ENCODE measurements around the gene NCR3LG1.

Gene NCR3LG1

DNA sequence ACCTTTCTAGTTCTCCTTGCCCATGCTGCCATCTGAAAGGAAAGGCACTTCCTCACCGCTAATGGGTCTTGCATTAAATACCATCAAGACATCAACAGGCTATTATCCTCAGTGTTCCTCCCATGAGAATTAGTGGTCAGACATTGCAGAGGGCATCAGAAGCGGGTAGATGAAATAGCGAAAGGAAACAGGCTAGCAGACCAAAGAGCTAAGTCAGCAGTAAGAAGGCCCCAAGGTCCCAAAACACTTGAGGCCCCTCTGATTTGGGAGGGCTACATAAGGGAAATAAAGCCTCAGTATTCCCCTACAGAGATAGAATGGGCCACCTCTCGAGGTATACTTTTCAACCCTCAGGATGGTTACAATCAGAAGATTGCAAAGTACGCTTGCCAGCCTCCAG, 23.9 kb downstream of the NCR3LG1 start:
- DNase-seq = no peak

DNA sequence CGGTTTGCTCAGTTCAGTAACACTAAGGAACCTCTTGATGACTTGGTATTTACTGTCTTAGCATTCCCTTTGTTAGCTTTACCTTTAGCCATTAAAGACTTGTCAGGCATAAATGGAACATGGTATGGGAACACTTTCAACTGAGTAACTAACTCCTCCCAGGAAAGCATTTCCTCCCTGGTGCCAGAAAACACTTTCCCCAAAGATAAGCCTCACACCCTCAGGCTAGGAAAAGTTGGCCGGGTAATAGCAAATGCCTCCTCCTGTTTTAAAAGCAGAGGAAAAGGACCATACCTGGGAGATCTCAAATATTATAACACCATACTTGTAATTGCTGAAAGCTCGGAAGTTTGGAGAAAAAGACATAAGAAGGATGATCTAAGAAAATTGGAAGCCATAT, 24.9 kb downstream of the NCR3LG1 start:
- DNase-seq = no peak

DNA sequence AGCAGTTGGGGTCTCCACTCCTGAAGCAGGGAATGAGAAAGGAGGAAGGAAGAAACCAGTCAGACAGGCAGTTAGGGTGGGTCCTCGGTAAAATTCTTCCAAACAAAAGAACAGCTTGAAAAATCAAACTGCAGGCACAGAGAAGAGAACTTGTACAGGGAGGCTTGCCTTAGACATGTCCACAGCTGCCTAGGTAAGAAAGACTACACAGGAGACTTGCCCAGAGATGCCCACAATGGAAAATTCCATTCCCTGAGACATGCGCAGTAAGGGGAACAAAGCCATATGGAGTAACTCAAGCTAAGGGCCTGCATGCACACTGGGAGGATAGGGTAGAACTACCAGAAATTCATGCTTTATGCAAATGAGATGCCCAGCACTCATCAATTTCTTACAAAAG, 27.1 kb downstream of the NCR3LG1 start:
- DNase-seq = no peak

DNA sequence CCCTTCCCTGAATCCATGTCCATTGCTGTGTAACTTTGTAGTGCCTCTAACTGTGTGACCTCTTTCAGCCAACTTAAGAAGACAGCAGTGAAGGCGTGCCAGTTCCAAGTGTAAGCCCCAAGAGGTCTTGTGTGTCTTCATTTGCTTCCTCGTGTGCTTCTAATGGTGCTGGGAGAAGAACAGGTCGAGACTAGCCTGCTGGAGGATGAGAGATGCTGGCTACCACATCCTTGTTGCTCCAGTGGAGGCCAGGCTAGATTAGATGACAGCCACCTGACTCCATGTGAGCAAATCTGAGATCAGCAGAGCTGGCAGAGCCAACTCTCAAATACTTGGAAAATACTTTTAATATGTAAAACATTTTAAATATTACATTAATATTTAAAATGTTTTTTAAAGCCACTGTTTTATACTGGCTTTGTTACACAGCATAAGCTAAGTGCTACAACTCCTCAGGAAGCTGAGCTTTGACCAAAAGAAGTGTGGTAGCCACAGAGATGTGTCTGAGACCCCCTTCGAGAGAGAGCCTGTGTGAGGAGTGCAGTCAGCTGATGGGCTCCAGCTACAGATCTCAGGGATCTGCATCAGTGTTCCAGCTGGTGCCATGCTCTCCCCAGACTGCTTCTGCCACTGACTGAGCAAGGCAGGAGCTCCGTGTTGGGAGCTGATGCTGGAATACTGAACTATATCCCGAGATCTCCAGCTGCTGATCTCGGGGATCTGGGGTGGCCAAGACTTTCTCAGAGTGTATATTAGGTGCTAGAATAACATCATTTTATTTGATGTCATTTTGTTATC, 28.0 kb downstream of the NCR3LG1 start:
- DNase-seq = no peak

DNA sequence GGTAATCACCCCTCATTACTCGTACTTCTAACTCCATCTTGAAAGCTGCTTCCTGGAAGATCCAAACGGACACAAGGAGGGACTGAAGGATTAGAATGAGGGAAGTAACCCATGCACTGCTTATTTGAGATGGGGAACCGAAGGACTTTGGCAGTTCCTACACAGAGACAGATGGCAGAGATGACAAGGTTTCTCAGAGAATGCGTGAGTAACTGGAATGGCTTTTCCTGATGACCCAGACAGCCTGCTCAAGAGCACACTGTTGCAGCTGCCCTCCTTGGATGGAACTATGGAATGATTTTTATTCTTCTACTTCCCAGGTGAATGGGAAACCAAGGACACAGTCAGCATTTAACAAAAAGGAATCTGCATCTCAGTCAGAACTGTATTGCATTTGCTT, 29.6 kb downstream of the NCR3LG1 start:
- DNase-seq = no peak

DNA sequence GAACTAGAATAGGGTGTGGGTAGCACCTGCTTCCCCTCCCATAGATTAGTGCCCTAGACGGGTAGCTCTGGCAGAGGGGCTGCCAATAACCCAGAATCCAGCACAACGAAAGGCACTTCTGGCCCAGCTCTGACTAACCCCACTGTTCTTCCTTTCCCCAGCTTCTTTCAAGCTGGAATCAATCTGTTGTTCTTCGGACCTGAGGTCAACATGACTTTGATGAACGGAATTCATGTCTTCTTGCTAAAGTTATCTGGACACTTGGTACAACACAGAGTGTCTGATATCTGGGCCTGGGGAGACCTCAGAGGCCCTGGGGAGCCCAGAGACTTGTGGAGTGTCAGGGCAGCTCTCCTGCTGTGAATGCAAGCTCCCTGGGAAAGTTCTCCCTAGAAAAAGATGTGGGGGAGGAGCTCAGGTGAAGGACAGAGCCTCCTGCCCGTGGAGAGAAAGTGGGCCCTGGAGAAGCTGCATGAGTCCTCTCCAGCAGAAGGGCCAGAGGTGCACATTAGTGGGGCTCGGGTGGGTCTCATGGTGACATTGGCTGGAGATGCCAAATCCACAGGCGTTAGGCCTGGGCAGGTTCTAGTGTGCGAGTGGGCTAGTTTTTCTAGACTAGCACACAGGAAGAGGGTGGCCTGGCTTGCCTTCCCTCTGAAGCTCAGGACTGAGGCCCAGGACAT, 30.6 kb downstream of the NCR3LG1 start:
- no peak for DNase-seq

DNA sequence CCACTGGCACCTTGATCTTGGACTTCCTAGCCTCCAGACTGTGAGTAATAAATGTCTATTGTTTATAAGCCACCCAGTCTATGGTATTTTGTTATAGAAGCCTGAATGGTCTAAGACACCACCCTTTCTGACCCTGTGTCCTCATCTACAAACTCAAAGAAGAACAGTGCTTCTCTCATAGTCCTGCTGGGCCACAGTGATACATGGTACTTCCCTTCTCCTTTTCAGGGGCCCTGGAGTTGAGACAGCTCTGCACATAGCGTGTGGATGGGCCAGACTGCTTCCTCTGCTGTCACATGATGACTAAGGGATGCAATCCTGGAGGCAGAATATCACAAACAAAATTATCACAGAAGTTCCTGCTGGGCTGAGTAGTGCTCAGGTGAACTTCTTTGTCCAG, 31.9 kb downstream of the NCR3LG1 start:
- DNase-seq = no peak

DNA sequence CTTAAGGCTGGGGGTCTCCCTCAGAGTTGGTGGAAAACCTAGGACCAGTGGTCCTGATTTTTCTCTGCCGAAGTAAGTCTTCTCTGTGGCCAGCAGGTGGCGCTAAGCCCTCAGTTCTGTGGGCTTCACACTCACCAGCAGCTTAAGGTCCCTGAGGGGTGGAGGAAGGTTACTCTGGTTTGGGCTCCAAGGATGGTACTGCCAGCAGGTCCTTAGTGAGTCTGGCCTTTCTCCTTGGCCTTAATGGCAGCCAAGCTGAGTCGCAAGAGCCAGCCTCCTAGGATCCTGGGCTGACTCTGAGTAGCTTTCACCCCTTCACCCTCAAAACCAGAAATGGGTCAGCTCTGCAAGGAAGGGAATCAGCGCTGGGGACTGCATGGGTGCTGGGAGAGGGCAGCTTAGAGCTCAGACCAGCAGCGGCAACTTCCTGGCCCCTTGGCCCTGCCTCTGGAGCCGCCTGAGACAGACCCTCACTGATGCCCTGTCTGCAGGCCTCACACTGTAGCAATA, 32.5 kb downstream of the NCR3LG1 start:
- DNase-seq = peak; percentile 51 to 77

DNA sequence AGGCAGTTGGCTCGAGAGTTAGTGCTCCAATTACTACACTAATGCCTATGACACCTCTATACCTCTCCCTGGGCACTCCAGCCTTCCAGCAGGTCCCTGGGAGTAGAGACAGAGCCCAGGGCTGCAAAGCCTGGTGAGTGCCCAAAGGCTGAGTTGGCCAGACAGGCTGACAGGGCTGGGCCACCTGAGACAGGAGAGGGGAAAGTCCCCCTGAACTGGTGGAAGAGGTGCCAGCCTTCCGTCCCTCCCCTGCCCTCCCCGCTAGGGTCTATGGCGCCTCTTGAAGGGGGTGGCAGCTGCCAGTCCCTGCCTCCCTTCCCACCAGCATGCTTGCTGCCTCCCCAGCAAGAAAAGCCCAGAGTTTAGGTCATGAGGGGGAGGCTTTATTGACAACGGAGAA, 33.9 kb downstream of the NCR3LG1 start:
- no peak for DNase-seq

DNA sequence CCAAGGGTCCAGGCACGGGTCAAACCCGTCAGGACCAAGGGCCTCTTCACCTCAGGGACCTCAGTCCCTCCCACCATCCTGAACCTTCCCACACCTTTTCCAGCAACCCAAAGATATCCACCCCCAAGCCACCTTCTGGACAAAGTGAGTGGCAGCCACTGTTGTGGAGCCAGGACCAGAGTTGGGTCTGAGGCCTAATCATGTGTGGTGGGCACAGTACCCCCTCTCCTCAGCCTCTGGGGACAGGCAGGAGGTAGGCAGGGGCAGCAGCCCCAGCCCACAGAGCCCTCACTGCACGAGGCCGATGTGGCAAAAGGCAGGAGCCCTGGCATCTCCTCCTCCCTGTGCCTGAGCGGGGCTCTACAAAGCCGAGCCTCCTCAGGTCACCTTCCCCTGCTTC, 34.3 kb downstream of the NCR3LG1 start:
- DNase-seq = no peak

DNA sequence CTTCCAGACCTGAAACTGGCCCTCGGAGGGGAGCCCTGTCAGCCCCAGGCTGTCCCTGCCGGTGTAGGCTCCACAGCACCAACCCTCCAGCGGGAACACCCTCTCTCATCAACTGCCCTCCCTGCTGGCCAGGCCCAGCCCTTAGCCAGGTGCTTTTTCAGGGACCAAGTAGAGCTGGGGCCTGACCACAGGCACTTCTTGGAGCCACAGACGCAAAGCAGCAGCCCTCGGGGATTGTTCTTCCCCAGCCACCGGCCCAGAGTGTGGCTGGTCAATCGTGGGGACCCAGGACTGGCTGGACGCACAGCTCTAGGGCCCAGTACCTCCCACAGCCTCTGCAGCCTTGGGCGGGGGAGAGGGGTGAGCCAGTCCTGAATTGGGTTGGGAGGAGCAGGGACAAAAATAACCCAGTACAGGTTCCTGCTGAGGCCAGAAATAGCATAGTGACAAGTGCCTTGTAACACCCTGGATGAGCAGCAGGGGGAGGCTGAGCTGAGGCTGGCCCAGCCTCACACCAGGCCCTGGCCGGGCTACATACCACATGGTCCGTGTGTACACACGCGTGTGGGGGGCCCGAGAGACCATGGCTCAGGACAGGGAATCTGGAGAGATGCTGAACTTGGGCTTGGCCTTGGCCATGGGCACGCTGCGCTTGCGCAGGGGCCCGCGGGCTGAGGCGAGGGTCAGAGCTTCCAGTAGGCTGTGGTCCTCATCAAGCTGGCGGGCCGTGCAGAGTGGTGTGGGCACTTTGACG, 34.9 kb downstream of the NCR3LG1 start:
- DNase-seq = peak; percentile 24 to 62

DNA sequence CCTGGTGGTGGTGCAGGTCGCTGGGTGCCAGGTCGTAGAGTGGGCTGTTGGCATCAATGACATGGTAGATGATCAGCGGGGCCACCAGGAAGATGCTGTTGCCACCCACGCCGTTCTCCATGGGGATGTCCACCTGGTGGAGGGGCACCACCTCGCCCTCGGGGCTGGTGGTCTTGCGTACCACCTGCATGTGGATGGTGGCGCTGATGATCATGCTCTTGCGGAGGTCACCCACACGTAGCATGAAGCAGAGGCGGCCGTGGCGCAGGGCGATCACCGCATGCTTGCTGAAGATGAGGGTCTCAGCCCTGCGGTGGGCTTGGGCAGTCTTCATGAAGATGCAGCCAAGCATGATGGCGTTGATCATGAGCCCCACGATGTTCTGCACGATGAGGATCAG, 35.7 kb downstream of the NCR3LG1 start:
- DNase-seq = no peak

DNA sequence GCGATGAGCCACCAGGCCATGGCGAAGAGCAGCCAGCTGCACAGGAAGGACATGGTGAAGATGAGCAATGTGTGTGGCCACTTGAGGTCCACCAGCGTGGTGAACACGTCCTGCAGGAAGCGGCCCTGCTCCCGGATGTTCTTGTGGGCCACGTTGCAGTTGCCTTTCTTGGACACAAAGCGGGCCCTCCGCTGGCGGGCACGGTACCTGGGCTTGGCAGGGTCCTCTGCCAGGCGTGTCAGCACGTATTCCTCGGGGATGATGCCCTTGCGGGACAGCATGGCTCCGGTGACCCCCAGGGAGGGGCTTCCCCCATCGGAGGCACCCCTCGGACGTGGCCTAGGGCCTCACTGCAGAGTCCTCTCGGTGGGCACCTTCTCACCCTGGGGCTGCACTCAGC, 36.2 kb downstream of the NCR3LG1 start:
- no peak for DNase-seq

DNA sequence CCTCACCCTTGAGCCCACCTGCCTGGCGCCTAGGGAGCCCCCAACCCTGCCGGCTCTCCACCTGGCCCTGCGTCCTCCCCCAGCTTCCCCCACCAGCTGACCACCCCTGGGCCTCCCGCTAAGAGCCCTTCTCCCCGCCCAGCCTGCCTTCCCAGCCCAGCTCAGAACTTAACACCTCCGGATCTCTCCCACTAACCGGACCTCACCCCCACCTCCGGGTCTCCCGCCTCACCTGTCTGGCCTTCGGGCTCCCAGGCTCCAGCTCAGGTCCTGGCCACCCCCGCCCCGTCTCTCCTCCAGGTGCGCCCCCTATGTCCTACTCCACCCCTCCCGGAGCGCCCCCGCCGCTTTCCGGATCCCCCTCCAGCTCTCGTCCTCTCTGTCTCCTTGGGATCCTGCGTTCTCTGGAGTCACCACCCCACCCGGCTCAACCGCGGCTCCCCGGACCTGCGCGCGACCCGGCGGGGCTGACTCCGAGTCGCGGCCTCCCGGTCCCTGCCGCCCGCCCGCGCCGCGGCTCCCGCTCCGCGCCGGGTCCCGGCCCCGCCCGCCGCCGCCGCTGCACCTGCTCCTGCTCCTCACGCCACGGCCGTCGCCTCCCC, 37.1 kb downstream of the NCR3LG1 start, which contains the start of gene KCNJ11:
TSS of gene KCNJ11 (minus strand) at position 51 of the 602 bp plus-strand sequence. CDS start 568 bp downstream, outside the sequence.
- DNase-seq = no peak

DNA sequence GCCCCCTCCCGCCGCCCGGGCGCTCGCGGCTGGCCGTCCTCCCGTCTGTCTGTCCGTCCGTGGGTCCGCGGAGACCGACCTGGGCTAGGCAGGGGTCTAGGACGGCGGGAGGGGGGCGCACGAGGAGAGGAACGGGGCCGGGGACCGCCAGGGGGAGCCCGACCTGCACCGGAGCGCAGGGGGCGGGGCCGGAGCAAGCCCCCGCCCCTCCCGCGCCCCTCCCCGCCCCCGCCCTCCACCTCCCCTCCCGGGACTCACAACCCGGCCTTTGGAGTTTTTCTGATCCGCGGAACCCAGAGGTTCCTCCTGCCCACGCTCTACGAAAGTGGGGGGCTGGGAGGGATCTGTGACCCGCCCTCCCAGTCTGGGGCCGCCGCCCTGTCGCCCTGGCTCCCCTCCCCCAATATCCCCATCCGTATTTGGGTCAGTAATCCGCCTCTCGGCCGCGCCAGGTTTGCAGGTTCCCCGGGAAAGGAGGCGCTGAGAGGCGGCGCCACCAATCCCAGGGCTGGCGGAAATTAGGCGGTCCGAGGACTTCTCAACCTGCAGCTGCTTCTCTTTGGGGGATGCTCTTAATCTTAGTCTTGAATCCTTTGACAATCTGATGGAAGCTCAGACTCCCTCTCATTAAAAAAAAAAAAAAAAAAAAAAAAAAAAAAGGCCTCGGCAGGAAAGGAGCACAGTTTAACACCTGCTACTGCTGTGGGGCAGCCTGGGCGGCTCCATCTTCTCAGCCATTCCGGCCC, 37.8 kb downstream of the NCR3LG1 start:
- DNase-seq = peak; percentile 86 to 92

DNA sequence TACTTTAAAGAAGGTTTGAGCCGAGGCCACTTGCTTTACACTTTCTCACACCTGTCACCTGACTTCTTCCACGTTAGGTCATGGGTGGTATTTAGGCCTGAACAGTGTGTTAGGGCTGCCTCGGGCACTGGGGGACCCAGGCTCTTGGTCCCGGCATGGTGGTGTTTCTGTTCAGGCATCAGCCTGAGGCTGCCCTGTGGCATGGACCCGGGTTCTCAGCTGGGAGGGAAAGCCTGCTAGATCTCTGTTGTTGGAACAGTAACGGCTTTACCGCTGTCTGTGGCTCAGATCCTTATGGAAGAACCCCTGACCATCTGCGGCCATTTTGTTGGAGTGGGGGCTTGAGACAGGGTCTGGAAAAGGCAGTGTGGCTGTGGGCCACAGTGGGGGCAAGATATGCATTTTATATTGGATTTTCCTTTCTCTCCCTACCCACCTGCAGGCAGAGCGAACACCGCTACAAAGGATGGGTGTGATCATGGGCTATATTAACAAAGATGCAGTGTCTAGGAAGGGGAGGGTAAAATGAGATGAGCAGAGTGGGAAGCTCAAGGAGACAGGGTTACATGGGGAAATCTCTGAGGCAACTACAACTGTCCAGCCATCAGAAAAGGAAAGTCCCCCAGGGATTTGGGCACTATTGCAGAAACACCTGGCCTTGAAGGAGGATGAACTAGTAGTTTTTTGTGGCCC, 38.5 kb downstream of the NCR3LG1 start:
- no peak for DNase-seq

DNA sequence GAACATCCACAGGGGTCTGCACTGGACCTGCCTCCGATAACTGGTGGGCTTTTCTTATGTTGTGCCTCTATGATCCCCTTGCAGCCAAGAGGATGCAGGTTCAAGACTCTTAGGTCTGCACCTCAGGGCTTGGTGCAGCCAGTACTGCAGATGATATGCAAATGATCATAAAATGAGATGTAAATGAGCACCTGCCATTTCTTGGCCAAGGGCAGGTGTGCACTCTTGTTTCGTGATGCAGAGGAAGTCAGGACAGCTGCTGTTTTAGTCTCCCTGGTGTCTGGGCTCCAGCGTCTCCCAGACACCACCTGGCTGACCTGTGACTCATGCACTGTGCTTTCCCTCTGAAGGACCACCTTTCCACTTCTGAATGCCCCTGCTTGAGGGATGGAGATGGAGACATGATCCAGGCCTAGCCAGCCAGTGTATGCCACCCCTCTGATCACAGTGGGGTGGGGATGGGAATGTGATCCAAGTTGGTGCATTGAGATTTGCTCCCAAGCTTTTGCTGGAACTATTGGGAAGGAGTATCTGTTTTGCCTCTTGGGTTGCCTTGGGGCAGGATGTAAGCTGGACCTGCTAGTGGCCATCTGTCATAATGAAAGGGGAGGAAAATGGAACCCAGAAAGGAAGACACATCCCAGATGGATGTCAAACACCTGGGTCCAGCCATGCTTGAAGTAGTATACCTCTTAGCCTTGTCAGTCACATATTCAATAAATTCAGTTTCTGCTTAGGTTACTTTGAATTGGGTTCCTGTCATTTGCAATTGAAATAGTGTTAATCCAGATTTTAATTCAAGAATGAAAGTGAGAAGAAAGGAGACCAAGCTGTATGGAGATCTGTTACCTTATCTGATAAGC, 40.1 kb downstream of the NCR3LG1 start:
- DNase-seq = peak; percentile 56 to 62

DNA sequence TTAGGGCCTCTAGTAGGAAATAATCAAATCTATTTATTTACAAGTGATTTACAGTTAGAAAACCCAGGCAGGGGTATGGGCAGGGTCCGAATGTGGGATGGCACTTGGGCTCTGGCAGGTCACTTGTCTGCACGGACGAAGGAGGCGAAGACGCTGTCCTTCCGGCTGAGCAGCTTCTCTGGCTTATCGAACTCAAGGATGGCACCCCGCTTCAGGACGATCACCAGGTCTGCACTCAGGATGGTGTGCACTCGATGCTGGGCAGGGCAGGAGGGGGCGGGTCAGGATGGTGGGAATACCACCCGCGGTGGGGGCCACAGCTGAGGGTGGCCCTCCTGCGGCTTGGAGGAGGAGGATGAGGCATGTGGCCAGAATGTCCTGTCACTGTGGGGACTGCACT, 41.3 kb downstream of the NCR3LG1 start:
- no peak for DNase-seq

DNA sequence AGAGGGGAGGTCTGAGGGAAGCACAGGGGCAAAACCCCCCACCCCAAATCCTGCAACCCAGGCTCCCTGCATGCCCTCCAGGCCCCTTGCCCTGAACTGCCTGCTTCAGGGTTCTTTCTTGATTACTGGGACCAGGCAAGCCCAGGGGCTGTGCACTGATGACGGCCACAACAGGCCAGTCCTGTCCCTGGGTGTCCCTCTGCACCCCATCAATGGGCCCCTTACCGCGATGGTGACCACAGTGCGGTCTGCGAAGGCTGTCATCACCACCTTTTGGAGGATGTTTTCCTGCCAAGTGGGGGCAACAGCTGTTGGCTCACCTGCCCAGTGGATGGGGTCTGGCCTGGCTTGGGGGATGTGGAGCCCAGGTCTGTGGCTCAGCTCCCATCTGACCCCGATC, 41.9 kb downstream of the NCR3LG1 start:
- DNase-seq = no peak

DNA sequence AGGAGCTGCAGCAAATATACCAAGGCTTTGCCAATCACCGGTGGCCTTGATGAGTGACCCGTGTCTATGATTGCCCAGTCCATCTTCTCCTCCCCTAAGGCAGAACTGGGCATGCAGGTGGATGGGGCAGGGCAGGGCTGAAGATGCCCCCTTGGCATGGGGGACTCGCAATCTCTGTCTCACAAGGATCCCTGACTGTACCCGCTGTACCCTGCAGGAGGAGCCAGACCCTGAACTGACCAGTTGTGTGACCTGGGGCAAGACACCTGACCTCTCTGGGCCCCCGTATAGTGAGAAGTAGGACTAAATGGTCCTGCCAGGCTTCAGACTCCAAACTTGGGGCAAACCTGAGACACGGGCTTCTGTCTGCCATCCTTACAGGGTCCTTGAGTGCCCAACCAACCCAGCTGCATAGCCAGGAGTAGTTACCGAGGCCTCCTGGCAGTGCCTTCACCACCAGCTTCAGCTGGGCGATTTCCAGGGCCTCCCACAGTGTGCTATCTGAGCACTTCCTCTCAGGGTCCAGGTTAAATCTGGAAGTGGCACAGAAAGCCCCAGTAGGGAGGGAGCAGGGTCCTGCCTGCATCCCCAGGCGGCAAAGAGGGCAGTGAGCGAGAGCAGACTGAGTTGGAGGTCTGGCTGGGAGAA, 43.3 kb downstream of the NCR3LG1 start:
- no peak for DNase-seq
